Loucy (cell line): Measurements from ENCODE around the gene XDH.

ENCODE experiments used
- H2AFZ ChIP-seq: fragments of 200-600 bp; sonication (generic); 2 replicates; pipeline ENCODE4 v1.6.0; 2016; ENCODE audit warnings: antibody characterized with exemption, mild to moderate bottlenecking, low read length, moderate library complexity
- H3F3A ChIP-seq: fragments of 200-600 bp; 2 replicates; pipeline ENCODE4 v1.6.0; 2016; ENCODE audit warnings: antibody characterized with exemption, low read depth, mild to moderate bottlenecking
- H3K27me3 ChIP-seq: fragments of 200-600 bp; sonication (generic); 2 replicates; pipeline ENCODE4 v1.6.1; 2014; ENCODE audit warnings: low read length, mild to moderate bottlenecking; ENCODE audit not compliant: insufficient read depth, poor library complexity, severe bottlenecking
- H3K36me3 ChIP-seq: fragments of 200-600 bp; sonication (generic); 2 replicates; pipeline ENCODE4 v1.6.1; 2016; ENCODE audit warnings: low read length; ENCODE audit not compliant: insufficient read depth
- H3K4me1 ChIP-seq: fragments of 200-600 bp; sonication (generic); 2 replicates; pipeline ENCODE4 v1.5.1; 2014; ENCODE audit warnings: low read length, mild to moderate bottlenecking; ENCODE audit not compliant: insufficient read depth, poor library complexity, severe bottlenecking
- H3K4me2 ChIP-seq: fragments of 200-600 bp; sonication (generic); 2 replicates; pipeline ENCODE4 v1.6.0; 2014; ENCODE audit warnings: antibody characterized with exemption, low read length, low read depth, mild to moderate bottlenecking; ENCODE audit not compliant: poor library complexity, severe bottlenecking
- H3K4me3 ChIP-seq: fragments of 200-600 bp; sonication (generic); 2 replicates; pipeline ENCODE4 v1.5.1; 2014; ENCODE audit warnings: low read length, mild to moderate bottlenecking, mixed read lengths; ENCODE audit not compliant: poor library complexity, severe bottlenecking
- H3K79me2 ChIP-seq: fragments of 200-600 bp; sonication (generic); 2 replicates; pipeline ENCODE4 v1.6.1; 2014; ENCODE audit warnings: low read length; ENCODE audit not compliant: insufficient read depth
- H3K9ac ChIP-seq: fragments of 200-600 bp; sonication (generic); 2 replicates; pipeline ENCODE4 v1.6.0; 2014; ENCODE audit warnings: mild to moderate bottlenecking, low read depth, low read length, moderate library complexity; ENCODE audit not compliant: poor library complexity, severe bottlenecking
- H3K9me2 ChIP-seq: fragments of 200-600 bp; sonication (generic); replicated peaks from 2 replicates; pipeline ENCODE4 v1.6.1; 2016; ENCODE audit warnings: low read depth, low read length, mixed read lengths
- H3K9me3 ChIP-seq: fragments of 200-600 bp; sonication (generic); 2 replicates; pipeline ENCODE4 v1.6.1; 2014; ENCODE audit warnings: mild to moderate bottlenecking, antibody characterized with exemption, low read length, low read depth; ENCODE audit not compliant: insufficient read depth
- H4K20me1 ChIP-seq: fragments of 200-600 bp; sonication (generic); 2 replicates; pipeline ENCODE4 v1.6.0; 2014; ENCODE audit warnings: antibody characterized with exemption, low read length, mild to moderate bottlenecking; ENCODE audit not compliant: insufficient read depth, poor library complexity, severe bottlenecking
- CTCF ChIP-seq: fragments of 200-600 bp; sonication (generic); conservative IDR thresholded peaks from 2 replicates; pipeline ENCODE4 v1.5.1; 2014; ENCODE audit warnings: mild to moderate bottlenecking, antibody characterized with exemption, low read length
- EZH2phosphoT487 ChIP-seq: fragments of 200-600 bp; IDR thresholded peaks from 2 replicates; pipeline ENCODE4 v1.6.1; 2018; ENCODE audit warnings: antibody characterized with exemption, mild to moderate bottlenecking, moderate library complexity, borderline replicate concordance

XDH gene

GRCh38 chr2:31333046-31333445, 81.5 kb downstream of the XDH start:
- H3K79me2 ChIP-seq: no peaks in the 10 kb centered on the region
- peaks cover 5% of the 10 kb centered on the region for H3K4me1 ChIP-seq
- H3K27me3 ChIP-seq: no peaks in the 10 kb centered on the region
- no peaks in the 10 kb centered on the region for H4K20me1 ChIP-seq
- H3K9ac ChIP-seq: no peak overlapping the region
- no peaks in the 10 kb centered on the region for H3F3A ChIP-seq
- no peak overlapping the region for H3K4me2 ChIP-seq
- TF ChIP-seq EZH2phosphoT487: no peak
- TF ChIP-seq CTCF: no peak
- no peaks in the 10 kb centered on the region for H3K9me3 ChIP-seq
- H3K36me3 ChIP-seq: no peaks in the 10 kb centered on the region
- H3K9me2 ChIP-seq: no peaks in the 10 kb centered on the region
- H2AFZ ChIP-seq: no peak overlapping the region
- H3K4me3 ChIP-seq: no peak overlapping the region

- Histone ChIP-seq H3K4me1 (peaks cover 5% of the 10 kb centered on the region), H3K36me3 (no peaks in the 10 kb centered on the region), H3K27me3 (no peaks in the 10 kb centered on the region), H3K4me2 (no peak overlapping the region), H3K9ac (no peak overlapping the region), H4K20me1 (no peaks in the 10 kb centered on the region), H3K4me3 (no peak overlapping the region), H3K9me3 (no peaks in the 10 kb centered on the region), H3F3A (no peaks in the 10 kb centered on the region), H2AFZ (no peak overlapping the region), H3K9me2 (no peaks in the 10 kb centered on the region), H3K79me2 (no peaks in the 10 kb centered on the region)
- TF ChIP-seq CTCF: no peak
- no peak for TF ChIP-seq EZH2phosphoT487
Observed at GRCh38 chr2:31332521-31332920, 82.0 kb downstream of the XDH start.

- H3K27me3 ChIP-seq: no peaks in the 10 kb centered on the region
- no peak overlapping the region for H2AFZ ChIP-seq
- H3K79me2 ChIP-seq: no peaks in the 10 kb centered on the region
- H3K4me3 ChIP-seq: no peak overlapping the region
- H3K4me2 ChIP-seq: no peak overlapping the region
- no peaks in the 10 kb centered on the region for H4K20me1 ChIP-seq
- TF ChIP-seq EZH2phosphoT487 (no peak), CTCF (no peak)
- H3K9ac ChIP-seq: no peak overlapping the region
- no peaks in the 10 kb centered on the region for H3F3A ChIP-seq
- no peaks in the 10 kb centered on the region for H3K9me2 ChIP-seq
- peaks cover 5% of the 10 kb centered on the region for H3K4me1 ChIP-seq
- no peaks in the 10 kb centered on the region for H3K36me3 ChIP-seq
- H3K9me3 ChIP-seq: no peaks in the 10 kb centered on the region
Observed at GRCh38 chr2:31331156-31331555, 83.4 kb downstream of the XDH start.
